ENCODE results near the gene TEN1. TPM values are rescaled to one million over a fixed set of nuclear protein-coding genes. Genes with fewer than 3 reads are reported as not detected.

The TEN1 gene
- total and polyA plus RNA-seq, 2 of the 13 experiments (the other 11 are each of a cell fraction or from before 2014, with no cell fraction given): 18.0 to 21.3 TPM

DNA sequence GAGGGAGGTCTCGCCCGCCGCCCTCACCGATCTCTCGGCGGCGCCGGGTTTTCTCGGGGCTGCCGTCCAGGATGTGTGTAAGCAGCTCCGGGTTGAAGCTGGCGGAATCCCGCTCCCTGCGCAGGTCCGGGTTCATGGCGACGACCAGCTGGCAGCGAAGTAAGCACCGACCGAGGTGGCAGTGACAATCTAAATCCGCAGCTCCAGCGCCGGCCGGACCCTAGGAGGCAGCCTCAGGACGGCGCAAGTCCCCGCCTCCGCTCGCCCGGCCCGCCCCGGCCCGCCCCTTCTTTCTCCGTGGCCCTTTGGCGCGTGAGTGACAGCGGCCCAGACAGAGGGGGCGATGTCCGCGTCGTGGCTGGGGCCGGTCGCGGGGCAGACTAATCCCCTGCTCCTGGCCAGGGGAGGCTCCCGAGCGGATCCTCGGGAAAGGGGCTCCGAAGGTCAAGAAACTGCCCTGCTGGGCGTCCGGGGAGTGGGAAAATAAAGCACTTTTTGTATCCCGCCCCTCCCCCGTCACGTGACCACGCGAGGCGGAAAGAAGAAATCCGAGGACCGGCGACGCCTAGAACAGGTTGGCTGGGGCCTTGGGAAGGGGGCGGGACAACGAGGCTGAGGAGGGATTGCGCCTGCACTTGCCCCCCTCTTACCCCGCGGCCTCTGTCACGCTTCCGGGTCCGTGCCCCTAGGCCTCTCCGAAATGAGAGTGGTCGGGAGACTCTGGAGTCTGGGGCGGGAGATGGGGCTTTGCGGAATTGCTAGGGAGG is at the start of gene TEN1, which contains the start of gene ACOX1 (continued):
- TF ChIP-seq CHD2 (IDR thresholded peaks at IDR 0.05; ENCODE audit: low read depth, low read length) (no peak), RCOR2 (CRISPR knock-in tag; IDR thresholded peaks at IDR 0.05) (no peak), ZNF44 (CRISPR knock-in tag; IDR thresholded peaks at IDR 0.05) (no peak; the same call in 1 of the 2 replicates), KMT2B (CRISPR knock-in tag; IDR thresholded peaks at IDR 0.05) (peak; percentile 82), BCL6 (CRISPR knock-in tag; IDR thresholded peaks at IDR 0.05) (peak; percentile 59), ZNF496 (CRISPR knock-in tag; IDR thresholded peaks at IDR 0.05; ENCODE audit: insufficient replicate concordance) (no peak), FOXC1 (CRISPR knock-in tag; IDR thresholded peaks at IDR 0.05; ENCODE audit: borderline replicate concordance) (peak; percentile 84), CHD4 (IDR thresholded peaks at IDR 0.05; ENCODE audit: borderline replicate concordance, low read length) (no peak), ZNF232 (CRISPR knock-in tag; IDR thresholded peaks at IDR 0.05; ENCODE audit: borderline replicate concordance) (no peak; the same call in none of the 2 replicates), TOE1 (CRISPR knock-in tag; IDR thresholded peaks at IDR 0.05) (peak; percentile 76), ZNF547 (CRISPR knock-in tag; IDR thresholded peaks at IDR 0.05) (peak; percentile 43), TGIF2 (CRISPR knock-in tag; IDR thresholded peaks at IDR 0.05) (peak; percentile 64), RXRA (CRISPR knock-in tag; IDR thresholded peaks at IDR 0.05) (peak; percentile 89), SOX13 (IDR thresholded peaks at IDR 0.05) (peak; percentile 42; the same call in 1 of the 2 replicates), SOX13 (CRISPR knock-in tag; conservative IDR thresholded peaks at IDR 0.05 in 1 of 2, IDR thresholded peaks at IDR 0.05 in 1 of 2) (peak in 1 of 2 experiments; percentile 74; a peak in 2 of 4 replicates), HNRNPUL1 (IDR thresholded peaks at IDR 0.05; ENCODE audit: low read depth, low read length) (no peak), ZNF772 (CRISPR knock-in tag; IDR thresholded peaks at IDR 0.05) (peak; percentile 88), TCF7L2 (IDR thresholded peaks at IDR 0.05; ENCODE audit: low read depth, low read length) (no peak), HDAC2 (CRISPR knock-in tag; IDR thresholded peaks at IDR 0.05) (peak; percentile 85)
- TF ChIP-seq, protein P1, sequence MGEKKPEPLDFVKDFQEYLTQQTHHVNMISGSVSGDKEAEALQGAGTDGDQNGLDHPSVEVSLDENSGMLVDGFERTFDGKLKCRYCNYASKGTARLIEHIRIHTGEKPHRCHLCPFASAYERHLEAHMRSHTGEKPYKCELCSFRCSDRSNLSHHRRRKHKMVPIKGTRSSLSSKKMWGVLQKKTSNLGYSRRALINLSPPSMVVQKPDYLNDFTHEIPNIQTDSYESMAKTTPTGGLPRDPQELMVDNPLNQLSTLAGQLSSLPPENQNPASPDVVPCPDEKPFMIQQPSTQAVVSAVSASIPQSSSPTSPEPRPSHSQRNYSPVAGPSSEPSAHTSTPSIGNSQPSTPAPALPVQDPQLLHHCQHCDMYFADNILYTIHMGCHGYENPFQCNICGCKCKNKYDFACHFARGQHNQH (CRISPR knock-in tag; IDR thresholded peaks at IDR 0.05): peak; percentile 80
- TF ChIP-seq, protein P2, sequence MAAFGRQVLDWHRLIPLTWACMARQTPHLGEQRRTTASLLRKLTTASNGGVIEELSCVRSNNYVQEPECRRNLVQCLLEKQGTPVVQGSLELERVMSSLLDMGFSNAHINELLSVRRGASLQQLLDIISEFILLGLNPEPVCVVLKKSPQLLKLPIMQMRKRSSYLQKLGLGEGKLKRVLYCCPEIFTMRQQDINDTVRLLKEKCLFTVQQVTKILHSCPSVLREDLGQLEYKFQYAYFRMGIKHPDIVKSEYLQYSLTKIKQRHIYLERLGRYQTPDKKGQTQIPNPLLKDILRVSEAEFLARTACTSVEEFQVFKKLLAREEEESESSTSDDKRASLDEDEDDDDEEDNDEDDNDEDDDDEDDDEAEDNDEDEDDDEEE (CRISPR knock-in tag; IDR thresholded peaks at IDR 0.05): no peak
- TF ChIP-seq, protein P3, sequence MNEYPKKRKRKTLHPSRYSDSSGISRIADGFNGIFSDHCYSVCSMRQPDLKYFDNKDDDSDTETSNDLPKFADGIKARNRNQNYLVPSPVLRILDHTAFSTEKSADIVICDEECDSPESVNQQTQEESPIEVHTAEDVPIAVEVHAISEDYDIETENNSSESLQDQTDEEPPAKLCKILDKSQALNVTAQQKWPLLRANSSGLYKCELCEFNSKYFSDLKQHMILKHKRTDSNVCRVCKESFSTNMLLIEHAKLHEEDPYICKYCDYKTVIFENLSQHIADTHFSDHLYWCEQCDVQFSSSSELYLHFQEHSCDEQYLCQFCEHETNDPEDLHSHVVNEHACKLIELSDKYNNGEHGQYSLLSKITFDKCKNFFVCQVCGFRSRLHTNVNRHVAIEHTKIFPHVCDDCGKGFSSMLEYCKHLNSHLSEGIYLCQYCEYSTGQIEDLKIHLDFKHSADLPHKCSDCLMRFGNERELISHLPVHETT (CRISPR knock-in tag; conservative IDR thresholded peaks at IDR 0.05): peak; percentile 65
- TF ChIP-seq, protein P4, sequence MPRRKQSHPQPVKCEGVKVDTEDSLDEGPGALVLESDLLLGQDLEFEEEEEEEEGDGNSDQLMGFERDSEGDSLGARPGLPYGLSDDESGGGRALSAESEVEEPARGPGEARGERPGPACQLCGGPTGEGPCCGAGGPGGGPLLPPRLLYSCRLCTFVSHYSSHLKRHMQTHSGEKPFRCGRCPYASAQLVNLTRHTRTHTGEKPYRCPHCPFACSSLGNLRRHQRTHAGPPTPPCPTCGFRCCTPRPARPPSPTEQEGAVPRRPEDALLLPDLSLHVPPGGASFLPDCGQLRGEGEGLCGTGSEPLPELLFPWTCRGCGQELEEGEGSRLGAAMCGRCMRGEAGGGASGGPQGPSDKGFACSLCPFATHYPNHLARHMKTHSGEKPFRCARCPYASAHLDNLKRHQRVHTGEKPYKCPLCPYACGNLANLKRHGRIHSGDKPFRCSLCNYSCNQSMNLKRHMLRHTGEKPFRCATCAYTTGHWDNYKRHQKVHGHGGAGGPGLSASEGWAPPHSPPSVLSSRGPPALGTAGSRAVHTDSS (CRISPR knock-in tag; conservative IDR thresholded peaks at IDR 0.05): no peak
- TF ChIP-seq, protein P5, sequence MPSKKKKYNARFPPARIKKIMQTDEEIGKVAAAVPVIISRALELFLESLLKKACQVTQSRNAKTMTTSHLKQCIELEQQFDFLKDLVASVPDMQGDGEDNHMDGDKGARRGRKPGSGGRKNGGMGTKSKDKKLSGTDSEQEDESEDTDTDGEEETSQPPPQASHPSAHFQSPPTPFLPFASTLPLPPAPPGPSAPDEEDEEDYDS (CRISPR knock-in tag; IDR thresholded peaks at IDR 0.05): peak; percentile 91
- TF ChIP-seq, protein P6, sequence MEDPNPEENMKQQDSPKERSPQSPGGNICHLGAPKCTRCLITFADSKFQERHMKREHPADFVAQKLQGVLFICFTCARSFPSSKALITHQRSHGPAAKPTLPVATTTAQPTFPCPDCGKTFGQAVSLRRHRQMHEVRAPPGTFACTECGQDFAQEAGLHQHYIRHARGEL (CRISPR knock-in tag; IDR thresholded peaks at IDR 0.05): no peak

All from HepG2 (cell line).